DMS114 treated with DMSO at 0.1 percent for 48 hours (cell line): ENCODE data around the gene FAM236A.
"Not testable (repeated sequence)": the region's sequence is repeated elsewhere in the genome, so short reads cannot be mapped to it uniquely, and the experiment has no call there.

Experiments
- DNase-seq: peaks from one replicate; lab custom pipeline; 2025; ENCODE audit not compliant: unreplicated experiment; lab: John Stamatoyannopoulos, UW

FAM236A gene

GRCh38 chrX:72937906-72938305 is at the start of gene FAM236A:
Gene FAM236A (plus strand): TSS chrX:72938206. CDS start chrX:72938263, 57 bp downstream.
- DNase-seq: not testable (repeated sequence)

GRCh38 chrX:72889740-72890139 is 48.3 kb upstream of the FAM236A start:
- not testable (repeated sequence) for DNase-seq

- not testable (repeated sequence) for DNase-seq
Measured at GRCh38 chrX:72912315-72912714, 25.7 kb upstream of the FAM236A start, which contains the start of gene FAM236C. Gene FAM236C (plus strand): TSS chrX:72912615. CDS start chrX:72912715, 100 bp downstream.

GRCh38 chrX:72916096-72916495 is 21.9 kb upstream of the FAM236A start:
- DNase-seq: not testable (repeated sequence)

GRCh38 chrX:72932283-72932682 is 5.7 kb upstream of the FAM236A start:
- not testable (repeated sequence) for DNase-seq

GRCh38 chrX:72936455-72936854 is 1.6 kb upstream of the FAM236A start:
- DNase-seq: not testable (repeated sequence)

GRCh38 chrX:72936882-72937455 is 1.0 kb upstream of the FAM236A start:
- DNase-seq: not testable (repeated sequence)

- not testable (repeated sequence) for DNase-seq
Measured at GRCh38 chrX:72942272-72942671, 4.3 kb downstream of the FAM236A start.

GRCh38 chrX:72943035-72943818 is 5.2 kb downstream of the FAM236A start:
- not testable (repeated sequence) for DNase-seq

- not testable (repeated sequence) for DNase-seq
Measured at GRCh38 chrX:72943819-72944169, 5.8 kb downstream of the FAM236A start, which contains the start of gene DMRTC1. Gene DMRTC1 (minus strand): TSS chrX:72943837. CDS start chrX:72875694, 68,143 bp downstream.

GRCh38 chrX:72959971-72960370 is 22.0 kb downstream of the FAM236A start:
- not testable (repeated sequence) for DNase-seq

- not testable (repeated sequence) for DNase-seq
Measured at GRCh38 chrX:72971859-72972258, 33.9 kb downstream of the FAM236A start.

- DNase-seq: not testable (repeated sequence)
Measured at GRCh38 chrX:72974885-72975284, 36.9 kb downstream of the FAM236A start.

- not testable (repeated sequence) for DNase-seq
Measured at GRCh38 chrX:72980894-72981469, 43.0 kb downstream of the FAM236A start.
